A549 treated with CpdA at 1 μM for 4 hours (cell line): Measurements from ENCODE around the gene PIGP. TPM values are rescaled to one million over a fixed set of nuclear protein-coding genes. Genes with fewer than 3 reads are reported as not detected.

ENCODE experiments used
- total RNA-seq: library from RNA; stranded (reverse); fragments of 200-300 nt; extraction: Qiagen RNA extraction; gene quantifications from 5 replicates; pipeline ENCODE4 v1.2.3, GENCODE V29; 2022; ENCODE audit warnings: low read depth

PIGP gene
- total RNA-seq, result 13.1 to 18.8 TPM (median 17.8 TPM) in 5 replicates

DNA sequence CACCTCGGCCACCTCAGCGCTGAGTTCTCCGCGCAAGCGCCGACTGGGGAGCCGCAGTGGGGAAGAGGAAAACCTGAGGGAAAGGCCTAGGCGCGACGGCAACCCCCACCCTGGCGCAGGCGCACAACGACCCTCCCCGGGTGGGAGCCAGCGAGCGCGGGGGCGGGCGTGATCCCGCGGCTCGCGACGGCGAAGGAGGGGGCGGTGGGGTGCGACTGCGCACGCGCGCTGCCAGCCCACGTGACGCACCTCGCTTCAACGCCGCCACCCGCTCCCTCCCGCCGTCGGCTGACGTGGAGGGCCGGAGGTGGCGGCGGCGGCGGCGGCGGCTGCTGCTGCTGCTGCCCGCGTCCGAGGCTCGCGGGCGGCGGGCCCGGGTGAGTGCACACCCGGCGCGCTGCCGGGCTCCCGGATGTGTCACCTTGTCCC, at the start of gene PIGP, which contains the start of gene TTC3:
Gene PIGP, minus strand, starts transcription at position 84 of the 429 bp plus-strand sequence. CDS start 556 bp downstream, outside the sequence.
Gene TTC3, plus strand, starts transcription at position 267 of the 429 bp plus-strand sequence. CDS start 14,004 bp downstream, outside the sequence.

Other genes starting within 250 kb of the PIGP start
- 6.3 to 9.6 TPM (median 7.3 TPM) in 5 replicates for gene HLCS, start 106.4 kb downstream of the PIGP start, total RNA-seq
- 0.56 to 0.73 TPM (median 0.66 TPM) in 5 replicates for gene RIPPLY3, start 66.4 kb downstream of the PIGP start, total RNA-seq
- 25.8 to 51.3 TPM (median 30.7 TPM) in 5 replicates for gene TTC3, start 183 bp upstream of the PIGP start, total RNA-seq
- gene VPS26C, start 194.3 kb upstream of the PIGP start, total RNA-seq, result 26.1 to 29.7 TPM (median 27.9 TPM) in 5 replicates